ENCODE results near the gene MDK.

- no peak for TF ChIP-seq CTCF (IDR thresholded peaks at IDR 0.05)
- TF ChIP-seq POLR2A (IDR thresholded peaks at IDR 0.05), result no peak
Observed at GRCh38 chr11:46338636-46338987, 42.9 kb upstream of the MDK start.
